TTC549 (cell line): ENCODE results near the gene CRABP2.

Experiments
- FAIRE-seq: peaks from 2 replicates; lab custom pipeline; 2012; peaks lifted over from hg19 to GRCh38; lab: Jason Lieb, UNC

Gene CRABP2

DNA sequence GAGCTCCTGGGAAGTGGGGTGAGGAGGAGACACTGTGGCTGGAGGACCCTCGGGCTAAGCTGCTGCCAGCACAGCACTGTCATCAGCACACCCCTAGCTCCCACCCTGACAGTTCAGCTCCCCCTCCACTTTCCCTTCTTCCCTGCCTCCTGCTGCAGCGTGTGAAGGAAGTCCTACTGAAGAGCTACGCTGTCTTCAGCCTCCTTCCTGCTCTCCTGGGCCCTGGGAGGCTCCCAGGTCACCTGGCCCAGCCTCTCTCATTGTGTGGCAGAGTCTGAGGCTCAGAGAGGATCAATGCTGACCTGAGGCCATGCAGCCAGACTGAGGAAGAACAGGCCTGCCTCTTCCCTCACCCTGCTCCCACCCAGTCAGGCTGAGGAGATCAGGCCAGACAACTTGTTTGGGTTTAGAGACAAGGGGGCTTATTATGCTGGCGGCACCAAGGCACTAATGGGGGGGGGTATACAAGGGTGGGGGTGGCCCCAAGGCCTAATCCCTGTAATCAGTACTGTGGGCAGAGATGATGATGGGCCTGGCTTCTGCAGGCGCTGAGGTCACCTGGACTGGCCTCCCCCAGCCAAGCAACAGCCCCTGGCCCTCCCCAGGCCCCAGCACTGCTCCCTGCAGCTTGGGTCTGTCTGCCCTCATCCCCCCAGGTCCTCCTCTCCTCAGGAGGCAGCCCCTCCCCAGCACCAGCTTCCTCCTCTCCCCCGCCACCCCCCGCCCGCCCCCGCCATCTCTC is 37.2 kb downstream of the CRABP2 start:
- peak; percentile 63 for FAIRE-seq

- peak; percentile 58 for FAIRE-seq
These were observed 37.8 kb downstream of the CRABP2 start for GRCh38 chr1:156667610-156667967.

DNA sequence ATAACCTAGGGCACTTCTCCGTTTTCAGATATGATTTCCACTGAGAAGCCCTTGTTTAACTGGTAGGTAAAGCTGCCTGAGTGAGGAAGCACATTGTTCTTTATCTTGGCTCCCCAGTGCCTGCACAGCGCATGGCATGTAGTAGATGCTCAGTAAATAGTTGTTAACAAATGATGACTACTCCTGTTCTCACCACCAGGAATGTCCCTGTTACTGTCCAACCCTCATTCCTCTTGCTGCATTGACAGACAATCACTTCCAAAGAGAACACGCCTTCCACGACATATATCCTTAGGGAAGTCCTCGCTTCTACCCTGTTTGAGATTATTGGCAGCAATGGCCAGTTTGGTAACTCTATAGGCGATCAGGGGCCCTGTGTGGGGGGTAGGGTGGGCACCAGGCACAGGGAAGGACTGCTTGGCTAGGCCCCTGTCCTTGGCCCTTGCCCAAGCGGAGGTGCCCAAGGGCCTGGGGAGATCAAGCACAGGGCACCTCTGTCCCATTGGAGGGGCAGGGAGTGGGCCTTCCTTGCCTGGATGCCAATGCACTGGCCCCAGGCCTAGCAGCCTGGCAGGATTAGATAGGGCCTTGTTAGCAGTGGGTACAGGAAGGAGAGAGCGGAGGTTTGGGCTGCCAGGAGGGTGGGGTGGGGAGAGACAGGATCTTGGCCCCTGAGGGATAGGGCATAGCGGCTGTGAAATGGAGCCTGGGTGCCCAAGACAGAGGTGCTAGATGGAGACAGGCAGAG is 38.3 kb downstream of the CRABP2 start:
- FAIRE-seq: peak; percentile 38

GRCh38 chr1:156665539-156665938 is 39.8 kb downstream of the CRABP2 start:
- FAIRE-seq: no peak

DNA sequence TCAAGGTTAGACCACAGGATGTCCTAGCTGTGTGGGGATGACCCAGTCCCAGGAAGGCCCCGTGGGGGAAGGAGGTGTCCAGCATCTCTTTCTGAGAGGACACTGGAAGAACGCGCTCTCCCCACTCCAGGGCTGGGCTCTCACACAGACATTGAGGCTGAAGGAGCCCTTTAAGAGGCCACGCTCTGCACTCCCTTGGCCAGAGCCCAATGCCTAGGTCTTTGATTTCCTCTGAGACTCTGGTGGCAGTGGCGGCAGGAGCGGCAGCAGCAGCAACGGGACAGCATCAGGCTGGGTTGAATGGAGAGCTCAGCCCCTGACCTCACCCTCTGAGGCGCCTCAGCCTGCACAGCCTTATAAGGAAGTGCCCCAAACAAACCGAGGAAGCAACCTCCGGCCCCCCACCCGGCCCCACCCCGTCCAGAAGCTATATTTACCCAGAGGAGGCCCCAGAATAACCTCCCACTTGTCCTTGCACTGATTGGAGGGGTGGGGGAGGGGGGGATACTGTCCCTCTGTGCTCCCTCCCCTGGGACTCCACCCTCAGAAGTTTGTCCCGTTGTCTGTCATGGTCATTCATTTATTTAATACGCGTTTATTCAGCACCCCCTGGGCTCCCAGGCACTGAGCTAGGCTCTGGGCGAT is 40.5 kb downstream of the CRABP2 start:
- no peak for FAIRE-seq

GRCh38 chr1:156664046-156664766 is 41.2 kb downstream of the CRABP2 start:
- no peak for FAIRE-seq

DNA sequence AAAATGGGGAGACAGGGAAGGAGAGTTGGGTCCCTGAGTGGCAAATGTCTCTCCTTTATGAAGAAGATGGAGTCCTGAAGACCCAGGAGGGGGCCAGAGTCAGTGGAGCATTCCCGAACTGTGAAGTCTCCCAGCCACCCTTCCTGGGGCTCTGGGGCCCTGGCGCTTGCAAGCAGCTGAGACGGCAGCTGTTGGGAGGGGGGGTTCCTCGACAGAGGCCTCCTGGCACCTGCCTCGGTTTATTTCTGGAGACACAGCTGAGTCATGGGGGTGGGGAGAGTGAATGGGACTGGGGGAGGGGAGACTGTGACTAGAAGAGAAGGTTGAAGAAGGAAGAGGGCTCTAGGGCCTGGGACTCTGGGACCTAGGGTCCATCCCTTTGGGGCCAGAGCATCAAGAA is 42.2 kb downstream of the CRABP2 start:
- no peak for FAIRE-seq

DNA sequence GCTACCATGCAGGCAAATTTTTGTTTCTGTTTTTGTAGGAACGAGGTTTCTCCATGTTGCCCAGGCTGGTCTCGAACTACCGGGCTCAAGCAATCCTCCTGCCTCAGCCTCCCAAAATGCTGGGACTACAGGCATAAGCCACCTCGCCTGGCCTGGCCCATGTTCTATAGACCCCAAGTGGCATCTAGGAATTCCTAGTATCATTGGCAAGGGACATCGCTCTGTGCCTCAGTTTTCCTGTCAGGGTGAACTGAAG is 42.7 kb downstream of the CRABP2 start:
- FAIRE-seq: no peak

DNA sequence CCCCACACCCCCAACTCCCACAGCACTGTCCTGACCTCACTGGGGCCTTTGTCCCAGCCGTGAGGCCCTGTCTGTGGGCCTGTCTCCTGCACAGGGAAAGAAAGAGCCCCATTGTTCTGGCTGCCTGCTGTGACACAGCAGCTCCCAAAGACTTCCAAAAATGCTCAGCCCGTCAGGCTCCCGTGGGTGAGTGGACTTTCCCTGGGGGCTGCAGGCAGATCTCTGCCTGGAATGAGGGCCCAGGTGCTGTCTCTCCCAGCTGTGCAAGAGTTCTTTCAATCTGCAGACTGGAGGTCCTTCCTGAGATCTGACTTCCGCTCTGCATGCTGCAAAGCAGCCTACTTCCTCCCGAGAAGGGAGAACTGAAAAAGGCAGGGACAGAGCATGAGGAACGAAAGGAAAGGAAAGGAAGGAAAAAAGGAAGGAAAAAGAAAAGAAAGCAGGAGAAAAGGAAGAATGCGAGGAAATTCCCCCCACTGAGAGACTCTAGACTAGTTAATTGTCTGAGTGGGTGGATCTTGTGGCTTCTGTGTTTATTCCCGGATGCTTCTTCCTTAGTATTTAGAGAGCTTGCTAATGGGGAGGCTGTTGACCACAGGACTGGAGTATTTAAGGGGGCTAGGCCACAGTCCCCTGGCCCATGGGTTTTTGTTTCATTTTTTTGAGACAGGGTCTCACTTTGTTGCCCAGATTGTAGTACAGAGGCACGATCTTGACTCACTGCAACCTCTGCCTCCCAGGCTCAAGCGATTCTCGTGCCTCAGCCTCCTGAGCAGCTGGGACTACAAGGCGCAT is 43.2 kb downstream of the CRABP2 start:
- FAIRE-seq: no peak

- FAIRE-seq: no peak
These were observed 44.7 kb downstream of the CRABP2 start for GRCh38 chr1:156660752-156661112.

- peak; percentile 70 for FAIRE-seq
These were observed 45.2 kb downstream of the CRABP2 start for GRCh38 chr1:156659988-156660751.

DNA sequence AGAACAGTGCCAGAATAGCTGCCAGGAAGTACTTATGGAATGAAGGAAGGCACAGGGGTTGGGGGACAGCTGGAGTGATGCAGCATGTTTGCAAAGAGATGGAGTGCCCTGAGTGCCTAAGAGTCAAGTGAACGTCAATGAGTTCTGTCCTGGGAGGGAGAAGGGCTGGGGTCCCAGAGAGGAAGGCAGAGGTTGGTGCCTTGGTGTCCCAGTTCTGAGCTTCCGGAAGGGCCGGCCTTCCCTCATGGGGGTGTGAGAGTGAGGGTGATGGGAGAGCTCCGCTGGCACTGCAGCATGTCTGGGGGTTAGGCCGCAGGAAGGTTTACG is 45.8 kb downstream of the CRABP2 start:
- no peak for FAIRE-seq

DNA sequence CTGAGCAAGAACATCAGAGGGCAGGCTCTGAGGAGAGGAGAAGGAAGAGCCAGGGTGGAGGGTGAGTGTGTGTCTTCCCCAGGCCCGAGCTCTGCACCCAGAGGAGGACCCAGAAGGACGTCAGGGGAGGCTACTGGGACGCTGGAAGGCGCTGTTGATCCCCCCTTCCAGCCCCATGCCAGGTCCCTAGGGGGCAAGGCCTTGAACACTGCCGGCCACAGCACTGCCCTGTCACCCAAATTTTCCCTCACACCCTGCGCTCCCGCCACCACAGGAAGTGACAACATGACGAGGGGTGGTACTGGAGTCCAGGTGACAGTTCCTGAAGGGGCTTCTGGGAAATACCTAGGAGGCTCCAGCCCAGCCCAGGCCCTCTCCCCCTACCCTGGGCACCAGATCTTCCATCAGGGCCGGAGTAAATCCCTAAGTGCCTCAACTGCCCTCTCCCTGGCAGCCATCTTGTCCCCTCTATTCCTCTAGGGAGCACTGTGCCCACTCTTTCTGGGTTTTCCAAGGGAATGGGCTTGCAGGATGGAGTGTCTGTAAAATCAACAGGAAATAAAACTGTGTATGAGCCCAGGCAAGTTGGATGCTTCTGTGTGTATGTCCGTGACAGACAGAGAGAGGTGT is 46.3 kb downstream of the CRABP2 start:
- FAIRE-seq: no peak

DNA sequence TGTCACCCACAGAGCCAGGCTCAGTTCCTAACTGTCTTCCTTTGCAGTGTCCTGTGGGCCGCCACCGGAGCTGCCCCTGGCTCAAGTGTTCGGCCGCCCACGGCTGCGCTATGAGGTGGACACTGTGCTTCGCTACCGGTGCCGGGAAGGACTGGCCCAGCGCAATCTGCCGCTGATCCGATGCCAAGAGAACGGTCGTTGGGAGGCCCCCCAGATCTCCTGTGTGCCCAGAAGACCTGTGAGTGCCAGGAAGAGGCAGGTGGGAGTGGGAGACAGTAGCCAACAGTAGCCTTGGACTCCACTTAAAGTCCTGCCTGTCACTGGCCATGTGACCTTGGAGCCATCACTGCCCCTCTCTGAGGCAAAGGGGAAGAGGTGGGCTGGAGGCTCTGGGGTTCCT is 46.9 kb downstream of the CRABP2 start:
- no peak for FAIRE-seq

GRCh38 chr1:156657741-156658319 is 47.6 kb downstream of the CRABP2 start:
- FAIRE-seq: no peak

- no peak for FAIRE-seq
These were observed 48.3 kb downstream of the CRABP2 start for GRCh38 chr1:156656806-156657740.

- no peak for FAIRE-seq
These were observed 49.4 kb downstream of the CRABP2 start for GRCh38 chr1:156655904-156656516.

DNA sequence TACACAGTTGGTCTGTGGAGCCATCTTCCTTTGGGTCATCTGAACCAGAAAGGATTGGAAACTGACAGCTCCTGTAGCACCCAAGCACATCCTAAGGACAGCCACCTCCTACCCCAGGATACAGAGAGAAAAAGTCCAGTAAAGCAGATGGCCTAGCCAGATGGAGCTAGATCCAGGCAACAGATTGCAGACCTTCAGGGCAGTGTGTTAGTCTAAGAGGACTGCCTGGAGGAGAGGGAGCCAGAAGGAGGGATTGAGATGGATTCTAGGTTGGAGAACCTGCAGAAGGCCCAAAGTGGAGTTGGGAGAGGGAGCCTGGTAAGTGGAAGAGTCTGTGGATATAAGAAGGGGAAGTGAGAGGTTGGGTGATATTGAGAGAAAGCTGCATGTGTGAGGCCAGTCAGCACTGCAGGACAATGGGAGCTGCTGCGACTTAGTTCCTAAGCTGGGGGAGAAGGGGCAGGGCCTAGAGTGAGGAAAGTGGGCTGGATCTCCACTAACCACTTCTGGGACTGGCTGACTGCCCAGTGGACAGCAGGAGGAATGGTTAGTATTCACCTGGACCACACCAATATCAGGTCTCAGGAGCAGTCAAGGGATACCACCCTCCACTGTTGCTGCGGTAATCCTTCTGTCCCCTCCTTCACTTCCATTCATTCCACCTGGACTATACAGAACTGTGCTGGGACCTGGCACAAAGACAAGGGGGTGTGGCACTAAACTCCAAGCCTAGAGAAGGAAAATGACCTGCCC is 50.1 kb downstream of the CRABP2 start:
- FAIRE-seq: no peak
